ENCODE results near the gene NUDT2. TPM values are rescaled to one million over a fixed set of nuclear protein-coding genes. Genes with fewer than 3 reads are reported as not detected.

The NUDT2 gene
- total and polyA plus RNA-seq, 2 donors (not counting 1 experiment from before 2014, with no cell fraction given): 12.2 to 20.4 TPM

- WGBS (ENCODE audit: insufficient coverage): 5% methylated on average over 20 of the region's 22 CpGs
- H3K79me2 ChIP-seq (ENCODE audit: control insufficient read depth, insufficient read depth, low read length): no peaks in the 10 kb centered on the region
- H3K27me3 ChIP-seq (replicated peaks in 1 of 4; ENCODE audit: control extremely low read depth in 1 of 4, control insufficient read depth in 3 of 4, insufficient read depth in 4 of 4, low read length in 3 of 4): peaks cover 0 to 9% (median 2%) of the 10 kb centered on the region in 4 experiments
- peak overlapping the region; percentile 69 to 85 (median 80) for H3K4me3 ChIP-seq (ENCODE audit: control extremely low read depth in 1 of 5, extremely low read depth in 1 of 5, insufficient read depth in 1 of 5, low read depth in 2 of 5, low read length in 4 of 5)
- ChIA-PET POLR2A (interaction anchor here (0.6 to 1.9 kb wide), 3 partner anchors 44 to 194 kb away, joined by 4 to 5 read pairs (median 4); no protein-coding TSS in a partner anchor), CTCF (interaction anchor here (1.0 to 5.7 kb wide), 5 partner anchors 28 to 561 kb away, joined by 3 to 72 read pairs (median 5); no protein-coding TSS in a partner anchor)
- TF ChIP-seq CTCF (IDR thresholded peaks at IDR 0.05) (peak; percentile 55), EZH2 (IDR thresholded peaks at IDR 0.05; ENCODE audit: borderline replicate concordance, insufficient read depth, low read depth, low read length, poor library complexity, severe bottlenecking) (no peak)
- DNase-seq: peak; percentile 76
- Mint-ChIP-seq H3K27ac (peak overlapping the region; percentile 91), H3K4me1 (peaks cover 34% of the 10 kb centered on the region), H3K27me3 (no peaks in the 10 kb centered on the region), H3K9me3 (ENCODE audit: insufficient read depth) (no peaks in the 10 kb centered on the region), H3K4me3 (peak overlapping the region; percentile 98)
- peak overlapping the region; percentile 87 for H2AFZ ChIP-seq (ENCODE audit: insufficient read depth, low read depth, low read length, poor library complexity, severe bottlenecking)
- intact Hi-C loops (cut with micrococcal nuclease): loop anchor here (1.0 to 10.0 kb wide), 12 partner anchors 47 to 901 kb away; partner anchors contain the start of genes ATOSB, DCAF12, DNAI1 and FAM219A
- H3K4me1 ChIP-seq (ENCODE audit: control insufficient read depth in 2 of 2, insufficient read depth in 2 of 2, low read length in 2 of 2): peaks cover 25 to 38% of the 10 kb centered on the region in 2 donors
- peak overlapping the region; percentile 99 for H3K4me2 ChIP-seq (replicated peaks; ENCODE audit: low read depth, low read length, poor library complexity, severe bottlenecking)
- H3K9ac ChIP-seq (ENCODE audit: low read length): peak overlapping the region; percentile 77
- peaks cover 0 to 28% (median 0%) of the 10 kb centered on the region in 3 donors for H3K9me3 ChIP-seq (ENCODE audit: control extremely low read depth in 1 of 3, control insufficient read depth in 2 of 3, insufficient read depth in 1 of 3, low read length in 2 of 3)
- peak; percentile 13 for ATAC-seq (ENCODE audit: low read depth)
- H3K36me3 ChIP-seq (replicated peaks in 1 of 2; ENCODE audit: control extremely low read depth in 1 of 2, control insufficient read depth in 1 of 2, extremely low read depth in 1 of 2, insufficient read depth in 2 of 2, low read length in 1 of 2): no peaks in the 10 kb centered on the region
- H3K27ac ChIP-seq (ENCODE audit: low read length in 2 of 2): no peak overlapping the region
- H4K20me1 ChIP-seq (ENCODE audit: control insufficient read depth, insufficient read depth, low read length, poor library complexity, severe bottlenecking): no peaks in the 10 kb centered on the region
These were observed 46.7 kb downstream of the NUDT2 start for GRCh38 chr9:34375901-34376595.

Data from B cell (primary cell).